HG03159 (cell line): Measurements from ENCODE around the gene ARMC9.
"Not testable (repeated sequence)": the region's sequence is repeated elsewhere in the genome, so short reads cannot be mapped to it uniquely, and the experiment has no call there.

ENCODE experiments used
- ATAC-seq: cut with Tn5 transposase; IDR thresholded peaks from one replicate; pipeline ENCODE4 v1.9.1; 2021; ENCODE audit warnings: mild to moderate bottlenecking, moderate library complexity; ENCODE audit not compliant: unreplicated experiment

Gene ARMC9, protein sequence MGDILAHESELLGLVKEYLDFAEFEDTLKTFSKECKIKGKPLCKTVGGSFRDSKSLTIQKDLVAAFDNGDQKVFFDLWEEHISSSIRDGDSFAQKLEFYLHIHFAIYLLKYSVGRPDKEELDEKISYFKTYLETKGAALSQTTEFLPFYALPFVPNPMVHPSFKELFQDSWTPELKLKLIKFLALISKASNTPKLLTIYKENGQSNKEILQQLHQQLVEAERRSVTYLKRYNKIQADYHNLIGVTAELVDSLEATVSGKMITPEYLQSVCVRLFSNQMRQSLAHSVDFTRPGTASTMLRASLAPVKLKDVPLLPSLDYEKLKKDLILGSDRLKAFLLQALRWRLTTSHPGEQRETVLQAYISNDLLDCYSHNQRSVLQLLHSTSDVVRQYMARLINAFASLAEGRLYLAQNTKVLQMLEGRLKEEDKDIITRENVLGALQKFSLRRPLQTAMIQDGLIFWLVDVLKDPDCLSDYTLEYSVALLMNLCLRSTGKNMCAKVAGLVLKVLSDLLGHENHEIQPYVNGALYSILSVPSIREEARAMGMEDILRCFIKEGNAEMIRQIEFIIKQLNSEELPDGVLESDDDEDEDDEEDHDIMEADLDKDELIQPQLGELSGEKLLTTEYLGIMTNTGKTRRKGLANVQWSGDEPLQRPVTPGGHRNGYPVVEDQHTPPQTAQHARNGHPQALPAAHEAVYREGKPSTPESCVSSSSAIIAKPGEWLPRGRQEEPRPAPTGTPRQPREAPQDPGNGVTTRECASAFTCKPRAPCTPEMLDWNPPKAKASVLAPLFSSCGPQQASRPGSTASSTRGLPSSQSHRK

GRCh38 chr2:231198291-231199173 is at the start of gene ARMC9:
Gene ARMC9 (plus strand): TSS chr2:231198631. CDS start chr2:231206239, 7,608 bp downstream.
- ATAC-seq: peak; percentile 97

GRCh38 chr2:231152800-231153557 is 45.5 kb upstream of the ARMC9 start:
- no peak for ATAC-seq

DNA sequence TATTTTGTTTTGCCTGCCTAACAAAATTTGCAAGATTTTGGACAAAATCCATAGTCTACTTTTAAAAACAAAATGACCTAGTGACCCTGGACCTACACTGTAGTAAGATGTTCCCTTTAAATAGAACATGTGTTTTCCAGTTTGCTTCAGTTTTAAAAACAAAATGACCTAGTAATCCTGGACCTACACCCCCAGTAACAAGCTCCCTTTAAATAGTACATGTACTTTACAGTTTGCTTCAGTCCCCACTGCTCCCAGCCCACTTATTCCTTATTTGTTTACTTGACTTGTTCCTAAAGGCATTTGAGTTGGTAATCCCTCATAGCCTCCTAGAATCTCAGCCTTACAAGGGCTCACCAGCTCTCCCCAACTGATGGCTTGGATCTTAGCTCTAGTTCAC is 39.1 kb upstream of the ARMC9 start:
- no peak for ATAC-seq

GRCh38 chr2:231160701-231161100 is 37.7 kb upstream of the ARMC9 start:
- no peak for ATAC-seq

GRCh38 chr2:231161252-231161839 is 37.1 kb upstream of the ARMC9 start:
- peak; percentile 83 for ATAC-seq

GRCh38 chr2:231161877-231162329 is 36.5 kb upstream of the ARMC9 start:
- no peak for ATAC-seq

GRCh38 chr2:231163011-231163410 is 35.4 kb upstream of the ARMC9 start:
- ATAC-seq: no peak

DNA sequence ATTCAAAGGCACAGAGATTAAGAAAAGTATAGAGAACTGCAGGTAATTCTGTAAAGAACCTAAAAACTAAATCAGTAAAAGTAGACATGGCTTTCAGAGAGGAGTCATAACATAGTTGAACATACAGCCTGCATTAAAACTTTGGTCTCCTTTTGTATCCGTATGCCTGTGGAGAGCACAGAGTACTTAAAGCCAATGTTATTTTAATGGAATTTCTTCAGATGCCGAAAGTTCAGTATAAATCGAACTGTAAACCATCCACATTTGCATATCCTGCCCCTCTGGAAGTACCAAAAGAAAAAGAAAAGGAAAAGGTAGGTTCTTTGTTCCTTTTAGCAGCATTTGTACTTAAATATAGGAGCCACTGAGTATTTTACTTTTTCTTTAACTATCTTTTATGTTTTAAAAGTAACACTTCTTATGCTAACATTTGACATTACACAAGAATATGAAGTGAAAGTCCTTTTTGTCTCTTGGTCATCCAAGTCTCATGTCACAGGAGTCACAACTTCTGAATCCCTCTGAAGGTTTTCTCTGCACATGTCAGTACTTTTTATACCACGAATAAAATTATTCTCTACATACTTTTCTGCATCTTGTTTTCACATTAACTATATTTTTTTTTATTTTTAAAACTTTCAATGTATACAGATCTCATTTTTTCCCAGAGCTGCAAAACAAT is 34.9 kb upstream of the ARMC9 start:
- ATAC-seq: no peak

DNA sequence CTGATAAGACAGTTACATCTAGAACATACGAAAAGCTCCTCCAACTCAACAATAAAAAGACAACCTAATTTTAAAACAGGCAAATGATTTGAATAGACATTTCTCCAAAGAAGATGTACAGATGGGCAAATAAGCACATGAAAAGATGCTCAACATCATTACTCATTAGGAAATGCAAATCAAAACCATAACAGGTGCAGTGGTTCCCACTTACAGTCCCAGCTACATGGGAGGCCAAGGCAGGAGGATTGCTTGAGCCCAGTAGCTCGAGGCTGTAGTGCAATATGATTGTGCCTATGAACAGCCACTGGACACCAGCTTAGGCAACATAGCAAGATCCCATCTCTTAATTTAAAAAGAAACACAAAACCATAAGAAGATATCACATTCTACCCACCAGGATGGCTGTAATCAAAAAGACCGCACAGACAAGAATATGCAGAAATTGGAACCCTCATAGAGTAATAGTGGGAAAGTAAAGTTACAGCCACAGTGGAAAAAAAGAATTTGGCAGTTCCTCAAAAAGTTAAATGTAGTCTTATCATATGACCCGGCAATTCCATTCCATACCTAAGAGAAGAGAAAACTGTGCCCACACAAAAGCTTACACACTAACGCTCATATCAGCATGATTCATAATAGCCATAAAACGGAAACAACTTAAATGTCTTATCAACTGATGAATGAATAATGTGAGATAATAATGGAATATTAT is 30.5 kb upstream of the ARMC9 start:
- ATAC-seq: no peak

- no peak for ATAC-seq
Measured at GRCh38 chr2:231168460-231169139, 29.8 kb upstream of the ARMC9 start.

- ATAC-seq: no peak
Measured at GRCh38 chr2:231169488-231169887, 28.9 kb upstream of the ARMC9 start.

DNA sequence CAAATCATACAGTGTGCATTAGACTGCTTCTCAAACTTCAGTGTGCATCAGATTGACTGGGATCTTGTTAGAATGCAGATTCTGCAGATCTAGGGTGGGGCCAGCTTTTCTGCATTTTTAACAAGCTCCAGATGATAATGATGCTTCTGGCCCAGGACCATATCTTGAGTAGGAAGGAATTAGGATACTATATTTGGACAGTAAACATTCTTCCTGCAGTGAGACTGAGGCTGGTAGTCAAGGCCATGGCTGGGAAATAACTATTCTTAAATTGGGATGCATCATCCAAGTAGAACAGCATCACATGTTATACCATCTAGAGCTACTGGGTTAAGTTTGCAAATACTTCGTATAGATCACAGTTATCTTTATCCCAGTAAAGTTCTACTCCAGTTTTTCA is 28.4 kb upstream of the ARMC9 start:
- no peak for ATAC-seq

DNA sequence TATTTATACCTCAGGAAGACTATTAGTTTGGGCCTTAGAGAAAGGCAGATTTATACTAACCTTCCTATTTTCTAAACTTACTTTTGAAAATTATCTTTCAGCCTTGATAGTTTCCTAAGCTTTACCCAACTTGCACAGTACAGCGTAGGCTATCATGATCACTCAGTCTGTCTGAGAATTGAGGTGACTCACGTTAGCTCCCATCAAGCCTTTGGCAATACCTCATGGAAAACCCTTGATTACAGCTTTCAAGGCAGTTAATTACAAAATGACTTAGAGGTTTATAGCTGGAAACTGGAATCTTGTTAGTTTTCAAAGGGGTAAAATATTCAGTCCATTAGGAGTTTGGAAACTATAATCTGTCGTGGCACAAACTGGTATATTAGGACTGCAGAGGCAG is 26.4 kb upstream of the ARMC9 start:
- no peak for ATAC-seq

DNA sequence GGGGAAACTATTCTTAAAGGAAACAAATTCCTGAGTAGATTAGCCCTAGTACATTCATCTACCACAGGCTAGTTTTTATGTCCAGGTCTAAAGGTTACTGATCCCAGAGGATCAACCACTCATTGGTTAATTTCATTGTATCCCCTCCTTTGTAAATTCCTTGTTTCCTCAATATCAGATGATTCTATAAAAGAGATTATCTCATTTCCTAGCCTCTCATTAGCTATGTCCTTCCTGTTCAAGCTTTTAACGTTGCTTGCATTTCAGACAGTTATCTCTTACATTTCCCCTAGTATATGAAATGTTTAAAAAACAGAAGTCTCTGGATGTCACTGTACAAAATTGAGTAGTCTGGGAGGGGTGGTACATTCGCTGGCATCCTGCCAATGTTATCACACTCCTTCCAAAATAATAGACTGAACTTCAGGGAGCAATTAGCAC is 24.2 kb upstream of the ARMC9 start:
- no peak for ATAC-seq

DNA sequence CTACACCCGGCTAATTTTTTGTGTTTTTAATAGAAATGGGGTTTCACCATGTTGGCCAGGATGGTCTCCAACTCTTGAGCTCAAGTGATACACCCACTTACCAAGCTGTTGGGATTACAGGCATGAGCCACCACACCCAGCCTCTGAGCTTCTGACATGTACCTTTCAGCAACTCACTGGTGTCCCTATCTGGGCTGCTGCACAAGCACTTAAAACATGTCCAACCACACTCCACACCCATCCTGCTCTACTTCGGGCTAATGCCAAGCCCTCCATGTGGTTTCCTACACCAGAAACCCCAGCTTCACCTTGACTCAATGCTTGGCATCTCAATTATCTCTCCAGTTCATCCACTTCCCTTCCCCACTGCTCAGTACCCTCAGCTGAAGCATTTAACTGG is 22.4 kb upstream of the ARMC9 start:
- ATAC-seq: no peak

- no peak for ATAC-seq
Measured at GRCh38 chr2:231177156-231178025, 21.0 kb upstream of the ARMC9 start.

DNA sequence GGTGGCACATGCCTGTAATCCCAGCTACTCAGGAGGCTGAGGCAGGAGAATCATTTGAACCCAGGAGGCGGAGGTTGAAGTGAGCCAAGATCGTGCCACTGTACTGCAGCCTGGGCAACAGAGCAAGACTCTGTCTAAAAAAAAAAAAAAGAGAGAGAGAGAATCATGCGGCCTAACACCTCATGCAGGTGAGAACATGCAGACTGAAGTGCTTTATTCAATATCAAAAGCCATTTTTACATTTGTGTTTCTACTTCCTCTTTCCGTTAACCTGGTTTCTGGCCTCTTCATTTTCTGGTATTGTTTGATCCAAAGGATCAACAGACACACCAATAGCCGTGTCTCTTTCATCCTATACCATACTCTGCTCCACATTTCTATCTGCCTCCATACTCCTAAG is 19.6 kb upstream of the ARMC9 start:
- not testable (repeated sequence) for ATAC-seq
